NCI-H526 treated with DMSO at 0.1 percent for 48 hours (cell line): ENCODE results near the gene NFKBIB.
"Not testable (repeated sequence)": the region's sequence is repeated elsewhere in the genome, so short reads cannot be mapped to it uniquely, and the experiment has no call there.

Experiments
- DNase-seq: peaks from one replicate; lab custom pipeline; 2025; lab: John Stamatoyannopoulos, UW

NFKBIB gene

GRCh38 chr19:38899447-38900201, at the start of gene NFKBIB, which contains the start of gene SIRT2:
Gene NFKBIB, plus strand, starts transcription at chr19:38899969. Its CDS starts 64 bp downstream, at chr19:38900033.
Gene SIRT2, minus strand, starts transcription at chr19:38899618. Its CDS starts 97 bp downstream, at chr19:38899521.
- peak; percentile 99 for DNase-seq

- DNase-seq, result peak; percentile 100
Measured at GRCh38 chr19:38850436-38850975, 49.3 kb upstream of the NFKBIB start.

GRCh38 chr19:38850976-38851621, 48.7 kb upstream of the NFKBIB start:
- no peak for DNase-seq

GRCh38 chr19:38851622-38852230, 48.0 kb upstream of the NFKBIB start:
- DNase-seq, result peak; percentile 77

- DNase-seq, result peak; percentile 32
Measured at GRCh38 chr19:38852231-38853044, 47.3 kb upstream of the NFKBIB start.

GRCh38 chr19:38853214-38853613, 46.6 kb upstream of the NFKBIB start:
- no peak for DNase-seq

- not testable (repeated sequence) for DNase-seq
Measured at GRCh38 chr19:38854961-38855360, 44.8 kb upstream of the NFKBIB start.

- not testable (repeated sequence) for DNase-seq
Measured at GRCh38 chr19:38855751-38856150, 44.0 kb upstream of the NFKBIB start.

- no peak for DNase-seq
Measured at GRCh38 chr19:38856813-38857212, 43.0 kb upstream of the NFKBIB start.

- not testable (repeated sequence) for DNase-seq
Measured at GRCh38 chr19:38859631-38860204, 40.1 kb upstream of the NFKBIB start.

- DNase-seq, result no peak
Measured at GRCh38 chr19:38861368-38861767, 38.4 kb upstream of the NFKBIB start.

GRCh38 chr19:38862321-38863059, 37.3 kb upstream of the NFKBIB start:
- no peak for DNase-seq

GRCh38 chr19:38867171-38867780, 32.5 kb upstream of the NFKBIB start:
- no peak for DNase-seq

GRCh38 chr19:38868551-38868950, 31.2 kb upstream of the NFKBIB start:
- DNase-seq, result no peak

GRCh38 chr19:38869160-38869835, 30.5 kb upstream of the NFKBIB start:
- no peak for DNase-seq

GRCh38 chr19:38869836-38870607, 29.7 kb upstream of the NFKBIB start:
- DNase-seq, result peak; percentile 83

GRCh38 chr19:38870612-38871011, 29.2 kb upstream of the NFKBIB start:
- DNase-seq, result no peak

- DNase-seq, result not testable (repeated sequence)
Measured at GRCh38 chr19:38873400-38873799, 26.4 kb upstream of the NFKBIB start.
